Panc1 (cell line): ENCODE data around the gene NDST1. TPM values are rescaled to one million over a fixed set of nuclear protein-coding genes. Genes with fewer than 3 reads are reported as not detected.

Experiments
- ATAC-seq: fragments of 200-7000 bp; cut with Tn5 transposase; 2 replicates; pipeline ENCODE4 v1.9.1; 2020; ENCODE audit warnings: mild to moderate bottlenecking, moderate library complexity
- BruUV-seq: library from RNA; stranded (reverse); fragments of 400-500 nt; replicated peaks from 2 replicates; lab custom pipeline; 2021; lab: Mats Ljungman, UMichigan
- CTCF ChIA-PET: fragments of 300-600 bp; sonication (Branson Sonifier 250); formaldehyde crosslinking; loops from one replicate; lab custom pipeline; 2022; ENCODE audit warnings: antibody characterized with exemption; lab: Charles Lee
- POLR2A ChIA-PET: fragments of 300-600 bp; sonication (Branson Sonifier 250); formaldehyde crosslinking; loops from one replicate; lab custom pipeline; 2022; ENCODE audit warnings: antibody characterized with exemption; lab: Charles Lee
- DNase-seq: peaks from one replicate; pipeline ENCODE4 v3.0.0-alpha.2; 2010; ENCODE audit warnings: low read depth, low spot score
- H3K27ac ChIP-seq: 2 replicates; pipeline ENCODE4 v1.5.1; 2011; ENCODE audit warnings: mild to moderate bottlenecking, low read length, inconsistent platforms
- H3K27me3 ChIP-seq: fragments of 200-500 bp; sonication (Bioruptor generic); 2 replicates; pipeline ENCODE4 v1.6.0; 2014; ENCODE audit warnings: low read length, inconsistent platforms; ENCODE audit not compliant: control insufficient read depth, insufficient read depth
- H3K36me3 ChIP-seq: fragments of 200-500 bp; sonication (Bioruptor generic); 2 replicates; pipeline ENCODE4 v1.5.1; 2014; ENCODE audit warnings: inconsistent platforms, mild to moderate bottlenecking, low read length, moderate library complexity; ENCODE audit not compliant: control insufficient read depth, insufficient read depth
- H3K4me1 ChIP-seq: 2 replicates; pipeline ENCODE4 v1.5.1; 2011; ENCODE audit warnings: inconsistent platforms, mild to moderate bottlenecking, low read length, moderate library complexity; ENCODE audit not compliant: control insufficient read depth, insufficient read depth
- H3K4me3 ChIP-seq, 2 experiments: 2 replicates each; pipeline ENCODE4 v1.5.1; 2011 to 2012; ENCODE audit warnings: low read depth in 2 of 2, low read length in 2 of 2, mild to moderate bottlenecking in 2 of 2, inconsistent platforms in 1 of 2, moderate library complexity in 1 of 2
- H3K9me3 ChIP-seq: fragments of 200-500 bp; sonication (Bioruptor generic); 2 replicates; pipeline ENCODE4 v1.5.1; 2014; ENCODE audit warnings: low read depth, mild to moderate bottlenecking, inconsistent platforms, low read length, moderate library complexity; ENCODE audit not compliant: control insufficient read depth, insufficient read depth
- CTCF ChIP-seq: fragments of 450-650 bp; IDR thresholded peaks from 2 replicates; pipeline ENCODE4 v1.5.1; 2017; ENCODE audit warnings: mild to moderate bottlenecking
- POLR2AphosphoS5 ChIP-seq: IDR thresholded peaks from 2 replicates; pipeline ENCODE4 v1.6.1; 2012; ENCODE audit warnings: mild to moderate bottlenecking, low read depth, low read length, moderate library complexity
- REST ChIP-seq, 2 experiments: IDR thresholded peaks; 2 replicates each; pipeline ENCODE4 v1.6.1; 2011 to 2012; ENCODE audit warnings: low read depth in 2 of 2, control low read depth in 1 of 2, low read length in 1 of 2, mild to moderate bottlenecking in 1 of 2, moderate library complexity in 1 of 2; ENCODE audit not compliant: insufficient read depth in 1 of 2
- SIN3A ChIP-seq: IDR thresholded peaks from 2 replicates; pipeline ENCODE4 v1.6.1; 2012; ENCODE audit warnings: low read depth, mild to moderate bottlenecking, low read length, moderate library complexity, borderline replicate concordance; ENCODE audit not compliant: insufficient read depth
- TCF7L2 ChIP-seq: IDR thresholded peaks from 2 replicates; pipeline ENCODE4 v1.6.1; 2011; ENCODE audit warnings: mild to moderate bottlenecking, low read depth, low read length, inconsistent platforms
- in situ Hi-C: cut with HindIII; loops from 2 replicates; pipeline ENCODE4 v1.10.0; 2016; ENCODE audit warnings: low sequenced_read_pairs, low pct_unique_long_range_greater_than_20kb
- intact Hi-C: fragments of 100-400 bp; cut with micrococcal nuclease; formaldehyde crosslinking; loops from one replicate; pipeline ENCODE4 v1.10.0; 2022; ENCODE audit not compliant: unreplicated experiment
- total RNA-seq: library from RNA; stranded (reverse); gene quantifications from one replicate; pipeline ENCODE4 v1.2.1, GENCODE V29; 2021; ENCODE audit not compliant: unreplicated experiment

NDST1 gene
- total RNA-seq, 1 experiment from 2014 or later, result 142 TPM

GRCh38 chr5:150562832-150563231 is 54.9 kb downstream of the NDST1 start:
- peak; percentile 59 for DNase-seq
- intact Hi-C loops, result loop anchor here (5.0 to 10.0 kb wide), 4 partner anchors 106 to 284 kb away; partner anchors contain the start of genes IRGM and RBM22
- TF ChIP-seq CTCF, result peak; percentile 80
- no peak for TF ChIP-seq POLR2AphosphoS5
- TF ChIP-seq SIN3A, result no peak
- Histone ChIP-seq H3K27ac (peak overlapping the region; percentile 77), H3K27me3 (no peaks in the 10 kb centered on the region), H3K36me3 (no peaks in the 10 kb centered on the region), H3K4me1 (peaks cover 45% of the 10 kb centered on the region), H3K4me3 (no peak overlapping the region), H3K9me3 (no peaks in the 10 kb centered on the region)
- CTCF ChIA-PET, result interaction anchor here (1.4 kb wide), 1 partner anchor 92 kb away, joined by 4 read pairs; no protein-coding TSS in a partner anchor
- ATAC-seq, result no peak
- POLR2A ChIA-PET, result no interaction called here
- in situ Hi-C loops, result no loop called here
- no TSS peak for BruUV-seq

GRCh38 chr5:150565868-150566267 is 57.9 kb downstream of the NDST1 start:
- ATAC-seq (no peak), DNase-seq (no peak)
- POLR2A ChIA-PET, result no interaction called here
- BruUV-seq, result no TSS peak
- H3K27me3 ChIP-seq, result no peaks in the 10 kb centered on the region
- intact Hi-C loops, result loop anchor here (10.0 kb wide), 1 partner anchor 239 kb away; no protein-coding TSS in a partner anchor
- in situ Hi-C loops, result no loop called here
- no peak overlapping the region for H3K4me3 ChIP-seq
- TF ChIP-seq POLR2AphosphoS5 (no peak), TCF7L2 (no peak), SIN3A (no peak), REST (IDR thresholded peaks at IDR 0.05; ENCODE audit: insufficient read depth in 1 of 2, low read depth in 2 of 2, low read length in 1 of 2) (no peak), CTCF (no peak)
- peaks cover 17% of the 10 kb centered on the region for H3K4me1 ChIP-seq
- no peak overlapping the region for H3K27ac ChIP-seq
- H3K9me3 ChIP-seq, result no peaks in the 10 kb centered on the region
- CTCF ChIA-PET, result no interaction called here
- no peaks in the 10 kb centered on the region for H3K36me3 ChIP-seq
